NOMO-1 treated with DMSO at 0.1 percent for 48 hours (cell line): ENCODE measurements around the gene PSD.

Experiments
- DNase-seq: peaks from one replicate; lab custom pipeline; 2025; ENCODE audit not compliant: unreplicated experiment; lab: John Stamatoyannopoulos, UW

PSD gene

GRCh38 chr10:102444851-102445250, 26.3 kb upstream of the PSD start:
- no peak for DNase-seq

- no peak for DNase-seq
Measured at GRCh38 chr10:102438374-102438773, 19.8 kb upstream of the PSD start.

GRCh38 chr10:102437515-102437914, 18.9 kb upstream of the PSD start:
- no peak for DNase-seq

- DNase-seq: no peak
Measured at GRCh38 chr10:102436312-102436711, 17.7 kb upstream of the PSD start.

GRCh38 chr10:102435529-102436233, 17.1 kb upstream of the PSD start:
- DNase-seq: no peak

- no peak for DNase-seq
Measured at GRCh38 chr10:102435133-102435497, 16.5 kb upstream of the PSD start.

GRCh38 chr10:102434394-102435132, 16.0 kb upstream of the PSD start:
- DNase-seq: no peak

- DNase-seq: peak; percentile 26
Measured at GRCh38 chr10:102433619-102434046, 15.0 kb upstream of the PSD start.

GRCh38 chr10:102432162-102432950, 13.8 kb upstream of the PSD start, which contains the start of gene CUEDC2:
Gene CUEDC2, minus strand, starts transcription at chr10:102432574. Its CDS starts 7,386 bp downstream, at chr10:102425188.
- DNase-seq: peak; percentile 98

GRCh38 chr10:102431452-102432124, 13.0 kb upstream of the PSD start:
- no peak for DNase-seq

GRCh38 chr10:102429468-102429867, 10.9 kb upstream of the PSD start:
- no peak for DNase-seq

GRCh38 chr10:102426803-102427287, 8.3 kb upstream of the PSD start:
- DNase-seq: no peak

GRCh38 chr10:102425444-102425843, 6.9 kb upstream of the PSD start:
- no peak for DNase-seq

- no peak for DNase-seq
Measured at GRCh38 chr10:102424916-102425315, 6.3 kb upstream of the PSD start.

- DNase-seq: no peak
Measured at GRCh38 chr10:102424145-102424544, 5.6 kb upstream of the PSD start.

- DNase-seq: no peak
Measured at GRCh38 chr10:102423372-102423968, 4.9 kb upstream of the PSD start.

- peak; percentile 72 for DNase-seq
Measured at GRCh38 chr10:102422545-102423129, 4.1 kb upstream of the PSD start.

- DNase-seq: no peak
Measured at GRCh38 chr10:102421757-102422512, 3.4 kb upstream of the PSD start.

- DNase-seq: no peak
Measured at GRCh38 chr10:102421507-102421756, 2.8 kb upstream of the PSD start.
